SH-SY5Y (cell line): ENCODE measurements around the gene XYLT1.

Experiments used
- GATA2 ChIP-seq: IDR thresholded peaks from 2 replicates; pipeline ENCODE4 v1.6.1; 2011; ENCODE audit warnings: mild to moderate bottlenecking, low read depth, low read length
- GATA3 ChIP-seq: IDR thresholded peaks from 2 replicates; pipeline ENCODE4 v1.6.1; 2011; ENCODE audit warnings: low read depth, mild to moderate bottlenecking, low read length, moderate library complexity

DNA sequence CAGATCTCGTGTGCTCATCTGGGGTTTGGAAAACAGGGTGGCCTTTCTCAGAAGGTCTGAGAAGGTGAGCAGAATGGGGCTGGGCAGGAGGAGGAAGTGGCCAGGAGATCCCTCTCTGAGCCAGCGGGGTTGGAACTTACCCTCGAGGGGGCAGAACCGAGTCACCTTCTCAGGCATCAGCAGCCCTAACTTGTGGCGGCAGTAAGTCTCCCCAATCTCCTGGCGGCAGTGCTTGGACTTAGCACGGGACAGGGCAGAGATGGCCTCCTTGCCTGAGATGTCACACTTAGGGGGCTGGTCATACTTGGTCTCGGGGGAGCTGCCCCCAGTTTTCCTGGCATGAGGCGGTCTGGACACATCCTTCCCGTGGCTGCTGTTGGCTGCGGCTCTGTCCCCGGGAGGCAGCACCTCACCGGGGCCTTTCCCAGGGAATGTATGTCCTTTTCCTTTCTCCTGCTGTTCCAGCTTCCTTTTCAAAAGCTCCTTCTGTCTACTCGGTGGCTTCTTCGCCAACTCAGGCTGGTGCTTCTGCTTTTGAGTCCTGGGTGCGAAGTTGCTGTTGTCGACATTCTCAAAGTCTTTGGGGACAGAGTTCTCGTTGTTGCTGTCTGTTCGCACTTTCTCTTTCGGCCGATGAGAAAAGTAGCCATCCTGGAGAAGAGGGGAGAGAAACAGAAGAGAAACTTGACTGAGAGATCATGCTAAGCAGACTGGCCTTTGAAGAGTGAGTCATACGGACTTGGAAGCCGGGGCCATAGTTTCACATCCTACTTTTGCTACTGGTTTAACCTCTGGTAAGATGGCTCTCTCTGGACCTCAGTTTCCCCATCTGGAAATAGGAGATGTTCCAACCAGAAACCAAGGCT is 211.7 kb downstream of the XYLT1 start:
- no peak for TF ChIP-seq GATA2
- TF ChIP-seq GATA3 = no peak
